H9 (cell line): Measurements from ENCODE around the gene KCNH2. TPM values are rescaled to one million over a fixed set of nuclear protein-coding genes. Genes with fewer than 3 reads are reported as not detected.

Experiments used
- DNase-seq: peaks from one replicate; pipeline ENCODE4 v3.0.0-alpha.2; 2017
- H2AFZ ChIP-seq: one replicate; pipeline ENCODE4 v1.6.1; 2013; ENCODE audit warnings: mild to moderate bottlenecking, low read length, control low read depth, moderate library complexity
- H2AK5ac ChIP-seq: 2 replicates; pipeline ENCODE4 v1.6.1; 2013; ENCODE audit warnings: low read length, control low read depth, mixed read lengths; ENCODE audit not compliant: insufficient read length
- H2BK120ac ChIP-seq: one replicate; pipeline ENCODE4 v1.6.1; 2013; ENCODE audit warnings: low read depth, mild to moderate bottlenecking, low read length, control low read depth, inconsistent platforms; ENCODE audit not compliant: poor library complexity, severe bottlenecking
- H2BK12ac ChIP-seq: 2 replicates; pipeline ENCODE4 v1.6.1; 2013; ENCODE audit warnings: low read length, control low read depth, mixed read lengths, low read depth; ENCODE audit not compliant: insufficient read length
- H2BK15ac ChIP-seq: 2 replicates; pipeline ENCODE4 v1.6.1; 2013; ENCODE audit warnings: low read depth, low read length, control low read depth
- H2BK20ac ChIP-seq: one replicate; pipeline ENCODE4 v1.6.1; 2013; ENCODE audit warnings: low read depth, mild to moderate bottlenecking, low read length, control low read depth, inconsistent platforms; ENCODE audit not compliant: poor library complexity, severe bottlenecking
- H2BK5ac ChIP-seq: 2 replicates; pipeline ENCODE4 v1.6.1; 2013; ENCODE audit warnings: low read length, control low read depth, mixed read lengths; ENCODE audit not compliant: insufficient read length
- H3K14ac ChIP-seq: 2 replicates; pipeline ENCODE4 v1.6.1; 2013; ENCODE audit warnings: low read length, control low read depth; ENCODE audit not compliant: insufficient read depth
- H3K18ac ChIP-seq: 2 replicates; pipeline ENCODE4 v1.6.1; 2013; ENCODE audit warnings: low read depth, mild to moderate bottlenecking, mixed read lengths, low read length, control low read depth; ENCODE audit not compliant: insufficient read length
- H3K23ac ChIP-seq: 2 replicates; pipeline ENCODE4 v1.6.1; 2013; ENCODE audit warnings: low read length, control low read depth, mixed read lengths, low read depth; ENCODE audit not compliant: insufficient read length
- H3K23me2 ChIP-seq: 2 replicates; pipeline ENCODE4 v1.6.1; 2013; ENCODE audit warnings: low read depth, mild to moderate bottlenecking, mixed read lengths, low read length, control low read depth; ENCODE audit not compliant: insufficient read length, poor library complexity, severe bottlenecking
- H3K27ac ChIP-seq: 2 replicates; pipeline ENCODE4 v1.5.1; 2013; ENCODE audit warnings: low read length, control low read depth, mixed read lengths, low read depth; ENCODE audit not compliant: insufficient read length
- H3K27me3 ChIP-seq: 2 replicates; pipeline ENCODE4 v1.6.1; 2013; ENCODE audit warnings: low read length, control low read depth, inconsistent platforms; ENCODE audit not compliant: insufficient read depth
- H3K4ac ChIP-seq: 2 replicates; pipeline ENCODE4 v1.6.1; 2013; ENCODE audit warnings: low read depth, mild to moderate bottlenecking, control low read depth, inconsistent platforms, low read length, moderate library complexity
- H3K4me1 ChIP-seq: 2 replicates; pipeline ENCODE4 v1.6.1; 2013; ENCODE audit warnings: low read length, control low read depth, inconsistent platforms; ENCODE audit not compliant: insufficient read depth
- H3K4me2 ChIP-seq: 2 replicates; pipeline ENCODE4 v1.6.1; 2013; ENCODE audit warnings: low read length, control low read depth, mixed read lengths; ENCODE audit not compliant: insufficient read length, insufficient read depth
- H3K56ac ChIP-seq: 2 replicates; pipeline ENCODE4 v1.6.1; 2013; ENCODE audit warnings: low read depth, mild to moderate bottlenecking, mixed read lengths, low read length, control low read depth; ENCODE audit not compliant: insufficient read length
- H3K79me1 ChIP-seq: 2 replicates; pipeline ENCODE4 v1.6.1; 2013; ENCODE audit warnings: low read depth, mild to moderate bottlenecking, moderate library complexity, low read length, control low read depth, inconsistent platforms; ENCODE audit not compliant: insufficient read depth, poor library complexity, severe bottlenecking
- H3K79me2 ChIP-seq: 2 replicates; pipeline ENCODE4 v1.6.1; 2013; ENCODE audit warnings: low read length, control low read depth, inconsistent platforms; ENCODE audit not compliant: insufficient read depth
- H3K9ac ChIP-seq: 2 replicates; pipeline ENCODE4 v1.6.1; 2013; ENCODE audit warnings: low read length, control low read depth, mixed read lengths; ENCODE audit not compliant: insufficient read length; ENCODE audit errors: extremely low read depth
- H3K9me3 ChIP-seq: one replicate; pipeline ENCODE4 v1.6.1; 2013; ENCODE audit warnings: low read depth, low read length, inconsistent platforms; ENCODE audit not compliant: control insufficient read depth
- H3T11ph ChIP-seq: one replicate; pipeline ENCODE4 v1.6.1; 2013; ENCODE audit warnings: mild to moderate bottlenecking, low read length, control low read depth, inconsistent platforms
- H4K20me1 ChIP-seq: one replicate; pipeline ENCODE4 v1.6.1; 2013; ENCODE audit not compliant: control insufficient read depth, insufficient read length, insufficient read depth
- H4K5ac ChIP-seq: 2 replicates; pipeline ENCODE4 v1.6.1; 2013; ENCODE audit warnings: low read depth, mild to moderate bottlenecking, mixed read lengths, low read length, control low read depth; ENCODE audit not compliant: insufficient read length
- H4K8ac ChIP-seq: replicated peaks from 2 replicates; pipeline ENCODE4 v1.6.1; 2013; ENCODE audit warnings: low read length, control low read depth, mixed read lengths, low read depth; ENCODE audit not compliant: insufficient read length
- H4K91ac ChIP-seq: 2 replicates; pipeline ENCODE4 v1.6.1; 2013; ENCODE audit warnings: low read depth, mild to moderate bottlenecking, moderate library complexity, mixed read lengths, low read length, control low read depth; ENCODE audit not compliant: insufficient read length
- H3K27ac Mint-ChIP-seq, 3 experiments: 2 replicates in 2 of 3; 3 replicates in 1 of 3; pipeline ENCODE4 v1.8.0; 2020 to 2021; ENCODE audit warnings: mixed read lengths in 3 of 3, mild to moderate bottlenecking in 1 of 3, moderate library complexity in 1 of 3
- H3K27me3 Mint-ChIP-seq: 2 replicates; pipeline ENCODE4 v1.8.0; 2021; ENCODE audit warnings: low read depth, mild to moderate bottlenecking, moderate library complexity, mixed read lengths
- H3K36me3 Mint-ChIP-seq, 3 experiments: 2 replicates in 2 of 3; 3 replicates in 1 of 3; pipeline ENCODE4 v1.8.0; 2020 to 2021; ENCODE audit warnings: low read depth in 3 of 3, mixed read lengths in 3 of 3; ENCODE audit not compliant: insufficient read depth in 1 of 3
- H3K4me1 Mint-ChIP-seq, 2 experiments: 2 replicates each; pipeline ENCODE4 v1.8.0; 2020; ENCODE audit warnings: mixed read lengths in 2 of 2
- H3K4me3 Mint-ChIP-seq, 2 experiments: 2 replicates in 1 of 2; 3 replicates in 1 of 2; pipeline ENCODE4 v1.8.0; 2020 to 2021; ENCODE audit warnings: mild to moderate bottlenecking in 2 of 2, mixed read lengths in 2 of 2, moderate library complexity in 1 of 2
- H3K9me3 Mint-ChIP-seq, 2 experiments: 2 replicates in 1 of 2; 3 replicates in 1 of 2; pipeline ENCODE4 v1.8.0; 2020; ENCODE audit warnings: mild to moderate bottlenecking in 2 of 2, mixed read lengths in 2 of 2, moderate library complexity in 1 of 2
- CTCF ChIP-seq: fragments of 200-600 bp; sonication (generic); conservative IDR thresholded peaks from 3 replicates; pipeline ENCODE4 v1.8.0; 2021; ENCODE audit warnings: antibody characterized with exemption, mild to moderate bottlenecking
- WGBS: extraction: QIAGEN DNeasy Blood & Tissue Kit; methylation state at CpG from one replicate; pipeline ENCODE4 v1.1.7; 2013; ENCODE audit warnings: missing lambda C conversion rate, low lambda C conversion rate, mixed read lengths; ENCODE audit not compliant: insufficient read length; ENCODE audit errors: extremely low coverage; 5-methylcytosine and 5-hydroxymethylcytosine counted together
- total RNA-seq: library from RNA; stranded (reverse); gene quantifications from 2 replicates; pipeline ENCODE4 v1.2.1, GENCODE V29; 2021

The KCNH2 gene
- total RNA-seq, 1 experiment from 2014 or later: 4.5 TPM

GRCh38 chr7:150947761-150948651 lies 30.1 kb downstream of the KCNH2 start:
- H3K56ac ChIP-seq: no peak overlapping the region
- H3K4ac ChIP-seq: no peak overlapping the region
- H3K4me3 Mint-ChIP-seq: peak overlapping the region in 1 of 2 experiments; percentile 61; a peak in 1 of 5 replicates
- H3K4me2 ChIP-seq: peak overlapping the region; percentile 17
- peak; percentile 30 for DNase-seq
- H3K14ac ChIP-seq: peak overlapping the region; percentile 25
- no peak overlapping the region for H2BK12ac ChIP-seq
- no peaks in the 10 kb centered on the region for H3K27me3 ChIP-seq
- peaks cover under 1% of the 10 kb centered on the region for H3K27me3 Mint-ChIP-seq
- no peak overlapping the region for H3K27ac ChIP-seq
- no peak overlapping the region for H3K27ac Mint-ChIP-seq
- H2BK15ac ChIP-seq: no peak overlapping the region
- no peaks in the 10 kb centered on the region for H3K9me3 ChIP-seq
- H2AFZ ChIP-seq: no peak overlapping the region
- H3K9me3 Mint-ChIP-seq: no peaks in the 10 kb centered on the region; a peak in 1 of 5 replicates
- no peak overlapping the region for H3K9ac ChIP-seq
- no peak for TF ChIP-seq CTCF
- H3K4me1 ChIP-seq: no peaks in the 10 kb centered on the region; the same call in 1 of the 2 replicates
- no peak overlapping the region for H2BK5ac ChIP-seq
- H2BK120ac ChIP-seq: no peak overlapping the region
- no peak overlapping the region for H2AK5ac ChIP-seq
- H4K20me1 ChIP-seq: no peaks in the 10 kb centered on the region
- no CpG with 5 or more reads among the region's 34 CpGs for WGBS
- H3K79me1 ChIP-seq: no peaks in the 10 kb centered on the region
- H3K23me2 ChIP-seq: no peaks in the 10 kb centered on the region
- peaks cover 25 to 34% of the 10 kb centered on the region in 2 experiments for H3K4me1 Mint-ChIP-seq
- H3K36me3 Mint-ChIP-seq: peaks cover 0 to 12% (median 0%) of the 10 kb centered on the region in 3 experiments; a peak in 3 of 7 replicates
- no peak overlapping the region for H4K5ac ChIP-seq
- H4K91ac ChIP-seq: no peak overlapping the region
- no peak overlapping the region for H3K23ac ChIP-seq
- H3T11ph ChIP-seq: no peak overlapping the region
- H3K79me2 ChIP-seq: no peaks in the 10 kb centered on the region
- no peak overlapping the region for H2BK20ac ChIP-seq
- H4K8ac ChIP-seq: no peak overlapping the region
- H3K18ac ChIP-seq: no peak overlapping the region
